ENCODE results near the gene COPB2.

The COPB2 gene

GRCh38 chr3:139421460-139421859 lies 32.0 kb upstream of the COPB2 start:
- WGBS: no CpG with 5 or more reads among the region's 1 CpG
- H3K18ac ChIP-seq (ENCODE audit: low read depth in 1 of 2, low read length in 2 of 2): no peak overlapping the region
- H4K8ac ChIP-seq (ENCODE audit: low read length): no peak overlapping the region
- H3K79me1 ChIP-seq (replicated peaks; ENCODE audit: low read length, poor library complexity, severe bottlenecking): peaks cover 9% of the 10 kb centered on the region
- no peak overlapping the region for H3K9ac ChIP-seq (ENCODE audit: low read length)
- no peak overlapping the region for H3K23ac ChIP-seq (ENCODE audit: low read length in 2 of 2)
- no peak for DNase-seq
- H4K91ac ChIP-seq (ENCODE audit: low read length): no peak overlapping the region
- peaks cover 0 to 8% of the 10 kb centered on the region in 2 experiments for H3K36me3 ChIP-seq (ENCODE audit: control insufficient read depth in 1 of 2, insufficient read depth in 2 of 2, low read depth in 1 of 2, low read length in 2 of 2)
- no peak overlapping the region for H3K4me3 ChIP-seq (ENCODE audit: insufficient read depth in 1 of 2, low read depth in 1 of 2, low read length in 2 of 2)
- H3K14ac ChIP-seq (ENCODE audit: low read length in 2 of 2): no peak overlapping the region
- no peak overlapping the region for H2BK120ac ChIP-seq (ENCODE audit: low read depth, low read length)
- no peak overlapping the region for H3K27ac ChIP-seq (ENCODE audit: low read length, poor library complexity, severe bottlenecking)
- peaks cover 2% of the 10 kb centered on the region for H3K4me1 ChIP-seq (ENCODE audit: control insufficient read depth, insufficient read depth, low read depth, low read length)
- H2BK5ac ChIP-seq (ENCODE audit: low read depth, low read length, poor library complexity, severe bottlenecking): no peak overlapping the region
- peaks cover 6% of the 10 kb centered on the region for H3K9me3 ChIP-seq (ENCODE audit: control insufficient read depth, low read length)
- H2BK15ac ChIP-seq (ENCODE audit: low read depth, poor library complexity, severe bottlenecking): no peak overlapping the region
- H3K27me3 ChIP-seq (ENCODE audit: control insufficient read depth in 1 of 2, insufficient read depth in 1 of 2, low read length in 2 of 2): no peaks in the 10 kb centered on the region
- H3K4me2 ChIP-seq (ENCODE audit: low read length, poor library complexity, severe bottlenecking): no peak overlapping the region
- H3K4ac ChIP-seq (ENCODE audit: low read depth in 1 of 2, low read length in 2 of 2): no peak overlapping the region
- H2AFZ ChIP-seq (ENCODE audit: low read depth, low read length): no peak overlapping the region
- H2BK12ac ChIP-seq (ENCODE audit: low read length in 2 of 2): no peak overlapping the region
- no peak overlapping the region for H2AK5ac ChIP-seq (ENCODE audit: low read length, severe bottlenecking)

DNA sequence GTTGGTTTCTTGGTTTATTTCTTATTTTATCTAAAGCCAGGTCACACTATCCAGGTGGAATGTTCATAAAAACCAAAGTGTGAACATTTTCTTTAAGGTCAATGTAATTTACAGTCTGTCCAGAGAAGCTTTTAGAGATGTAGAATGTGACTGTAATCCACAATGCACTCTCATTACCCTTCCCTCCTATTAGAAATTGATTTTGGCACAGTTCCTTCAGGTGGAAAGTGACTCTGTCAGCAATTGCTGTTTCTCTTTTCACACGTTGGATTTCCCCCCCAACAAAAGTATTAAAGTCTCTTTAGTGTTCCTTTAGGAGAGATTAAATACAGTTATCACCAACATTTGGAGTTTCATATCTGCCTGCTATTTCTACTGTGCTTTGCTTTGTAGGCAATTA lies 31.6 kb upstream of the COPB2 start:
- Histone ChIP-seq H3K23ac (ENCODE audit: low read length in 2 of 2) (no peak overlapping the region), H3K79me1 (replicated peaks; ENCODE audit: low read length, poor library complexity, severe bottlenecking) (peaks cover 9% of the 10 kb centered on the region), H3K9me3 (ENCODE audit: control insufficient read depth, low read length) (peaks cover 10% of the 10 kb centered on the region), H3K27me3 (ENCODE audit: control insufficient read depth in 1 of 2, insufficient read depth in 1 of 2, low read length in 2 of 2) (no peaks in the 10 kb centered on the region), H3K36me3 (ENCODE audit: control insufficient read depth in 1 of 2, insufficient read depth in 2 of 2, low read depth in 1 of 2, low read length in 2 of 2) (peaks cover 0 to 8% of the 10 kb centered on the region in 2 experiments), H3K14ac (ENCODE audit: low read length in 2 of 2) (no peak overlapping the region), H3K4me1 (ENCODE audit: control insufficient read depth, insufficient read depth, low read depth, low read length) (peaks cover 2% of the 10 kb centered on the region), H4K8ac (ENCODE audit: low read length) (no peak overlapping the region), H3K9ac (ENCODE audit: low read length) (no peak overlapping the region), H3K27ac (ENCODE audit: low read length, poor library complexity, severe bottlenecking) (no peak overlapping the region), H2BK5ac (ENCODE audit: low read depth, low read length, poor library complexity, severe bottlenecking) (no peak overlapping the region), H3K4ac (ENCODE audit: low read depth in 1 of 2, low read length in 2 of 2) (no peak overlapping the region), H3K18ac (ENCODE audit: low read depth in 1 of 2, low read length in 2 of 2) (no peak overlapping the region), H3K4me3 (ENCODE audit: insufficient read depth in 1 of 2, low read depth in 1 of 2, low read length in 2 of 2) (no peak overlapping the region), H4K91ac (ENCODE audit: low read length) (no peak overlapping the region), H2AK5ac (ENCODE audit: low read length, severe bottlenecking) (no peak overlapping the region), H2BK12ac (ENCODE audit: low read length in 2 of 2) (no peak overlapping the region), H2AFZ (ENCODE audit: low read depth, low read length) (no peak overlapping the region), H2BK15ac (ENCODE audit: low read depth, poor library complexity, severe bottlenecking) (no peak overlapping the region), H3K4me2 (ENCODE audit: low read length, poor library complexity, severe bottlenecking) (no peak overlapping the region), H2BK120ac (ENCODE audit: low read depth, low read length) (no peak overlapping the region)
- WGBS: no CpG with 5 or more reads among the region's 1 CpG
- no peak for DNase-seq

- WGBS: 88% methylated on average over 2 of the region's 2 CpGs
- Histone ChIP-seq H4K91ac (ENCODE audit: low read length) (no peak overlapping the region), H3K4me2 (ENCODE audit: low read length, poor library complexity, severe bottlenecking) (no peak overlapping the region), H2BK12ac (ENCODE audit: low read length in 2 of 2) (no peak overlapping the region), H3K4me3 (ENCODE audit: insufficient read depth in 1 of 2, low read depth in 1 of 2, low read length in 2 of 2) (no peak overlapping the region), H2AFZ (ENCODE audit: low read depth, low read length) (no peak overlapping the region), H3K9ac (ENCODE audit: low read length) (no peak overlapping the region), H3K23ac (ENCODE audit: low read length in 2 of 2) (no peak overlapping the region), H3K27me3 (ENCODE audit: control insufficient read depth in 1 of 2, insufficient read depth in 1 of 2, low read length in 2 of 2) (no peaks in the 10 kb centered on the region), H3K4me1 (ENCODE audit: control insufficient read depth, insufficient read depth, low read depth, low read length) (peaks cover 2% of the 10 kb centered on the region), H3K36me3 (ENCODE audit: control insufficient read depth in 1 of 2, insufficient read depth in 2 of 2, low read depth in 1 of 2, low read length in 2 of 2) (peaks cover 0 to 2% of the 10 kb centered on the region in 2 experiments), H3K27ac (ENCODE audit: low read length, poor library complexity, severe bottlenecking) (no peak overlapping the region), H2BK120ac (ENCODE audit: low read depth, low read length) (no peak overlapping the region), H2AK5ac (ENCODE audit: low read length, severe bottlenecking) (no peak overlapping the region), H2BK15ac (ENCODE audit: low read depth, poor library complexity, severe bottlenecking) (no peak overlapping the region), H3K9me3 (ENCODE audit: control insufficient read depth, low read length) (peaks cover 25% of the 10 kb centered on the region), H2BK5ac (ENCODE audit: low read depth, low read length, poor library complexity, severe bottlenecking) (no peak overlapping the region), H3K4ac (ENCODE audit: low read depth in 1 of 2, low read length in 2 of 2) (no peak overlapping the region), H3K18ac (ENCODE audit: low read depth in 1 of 2, low read length in 2 of 2) (no peak overlapping the region), H3K14ac (ENCODE audit: low read length in 2 of 2) (no peak overlapping the region), H4K8ac (ENCODE audit: low read length) (no peak overlapping the region), H3K79me1 (replicated peaks; ENCODE audit: low read length, poor library complexity, severe bottlenecking) (peaks cover 17% of the 10 kb centered on the region)
- no peak for DNase-seq
Observed at GRCh38 chr3:139418144-139418543, 28.7 kb upstream of the COPB2 start.

DNA sequence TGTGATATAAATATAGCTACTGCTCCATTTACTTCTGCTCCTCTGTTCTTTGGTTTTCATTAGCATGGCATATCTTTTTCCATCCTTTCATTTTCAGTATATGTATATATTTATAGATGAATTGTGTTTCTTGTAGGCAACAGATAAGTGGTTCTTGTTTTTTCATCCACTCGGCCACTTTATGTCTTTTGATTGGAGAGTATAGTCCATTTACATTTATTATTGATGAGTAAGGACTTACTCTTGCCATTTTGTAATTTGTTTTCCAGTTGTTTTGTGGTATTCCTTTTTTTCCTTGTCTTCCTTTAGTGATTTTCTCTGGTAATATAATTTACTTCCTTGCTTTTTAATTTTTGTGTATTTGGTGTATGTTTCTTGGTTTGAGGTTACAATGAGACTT lies 26.8 kb upstream of the COPB2 start:
- Histone ChIP-seq H3K23ac (ENCODE audit: low read length in 2 of 2) (no peak overlapping the region), H2AK5ac (ENCODE audit: low read length, severe bottlenecking) (no peak overlapping the region), H2AFZ (ENCODE audit: low read depth, low read length) (no peak overlapping the region), H2BK120ac (ENCODE audit: low read depth, low read length) (no peak overlapping the region), H3K4me2 (ENCODE audit: low read length, poor library complexity, severe bottlenecking) (no peak overlapping the region), H3K4me3 (ENCODE audit: insufficient read depth in 1 of 2, low read depth in 1 of 2, low read length in 2 of 2) (no peak overlapping the region), H3K27me3 (ENCODE audit: control insufficient read depth in 1 of 2, insufficient read depth in 1 of 2, low read length in 2 of 2) (no peaks in the 10 kb centered on the region), H3K18ac (ENCODE audit: low read depth in 1 of 2, low read length in 2 of 2) (no peak overlapping the region), H2BK12ac (ENCODE audit: low read length in 2 of 2) (no peak overlapping the region), H3K14ac (ENCODE audit: low read length in 2 of 2) (no peak overlapping the region), H2BK5ac (ENCODE audit: low read depth, low read length, poor library complexity, severe bottlenecking) (no peak overlapping the region), H3K79me1 (replicated peaks; ENCODE audit: low read length, poor library complexity, severe bottlenecking) (peaks cover 17% of the 10 kb centered on the region), H4K8ac (ENCODE audit: low read length) (no peak overlapping the region), H2BK15ac (ENCODE audit: low read depth, poor library complexity, severe bottlenecking) (no peak overlapping the region), H4K91ac (ENCODE audit: low read length) (no peak overlapping the region), H3K9ac (ENCODE audit: low read length) (no peak overlapping the region), H3K9me3 (ENCODE audit: control insufficient read depth, low read length) (peaks cover 28% of the 10 kb centered on the region), H3K36me3 (ENCODE audit: control insufficient read depth in 1 of 2, insufficient read depth in 2 of 2, low read depth in 1 of 2, low read length in 2 of 2) (peaks cover 0 to 2% of the 10 kb centered on the region in 2 experiments), H3K4me1 (ENCODE audit: control insufficient read depth, insufficient read depth, low read depth, low read length) (peaks cover 2% of the 10 kb centered on the region), H3K4ac (ENCODE audit: low read depth in 1 of 2, low read length in 2 of 2) (no peak overlapping the region), H3K27ac (ENCODE audit: low read length, poor library complexity, severe bottlenecking) (no peak overlapping the region)
- DNase-seq: no peak
- WGBS: no CpG with 5 or more reads among the region's 1 CpG
